GM19395 (cell line): ENCODE data around the gene CHD1L.
A peak's percentile ranks its signal among the peaks of the same experiment; 100 is the strongest.
"Not testable (repeated sequence)": the region's sequence is repeated elsewhere in the genome, so short reads cannot be mapped to it uniquely, and the experiment has no call there.

ENCODE experiments used
- ATAC-seq: cut with Tn5 transposase; IDR thresholded peaks from one replicate; pipeline ENCODE4 v1.9.1; 2021; ENCODE audit warnings: mild to moderate bottlenecking, moderate library complexity; ENCODE audit not compliant: unreplicated experiment

The CHD1L gene

DNA sequence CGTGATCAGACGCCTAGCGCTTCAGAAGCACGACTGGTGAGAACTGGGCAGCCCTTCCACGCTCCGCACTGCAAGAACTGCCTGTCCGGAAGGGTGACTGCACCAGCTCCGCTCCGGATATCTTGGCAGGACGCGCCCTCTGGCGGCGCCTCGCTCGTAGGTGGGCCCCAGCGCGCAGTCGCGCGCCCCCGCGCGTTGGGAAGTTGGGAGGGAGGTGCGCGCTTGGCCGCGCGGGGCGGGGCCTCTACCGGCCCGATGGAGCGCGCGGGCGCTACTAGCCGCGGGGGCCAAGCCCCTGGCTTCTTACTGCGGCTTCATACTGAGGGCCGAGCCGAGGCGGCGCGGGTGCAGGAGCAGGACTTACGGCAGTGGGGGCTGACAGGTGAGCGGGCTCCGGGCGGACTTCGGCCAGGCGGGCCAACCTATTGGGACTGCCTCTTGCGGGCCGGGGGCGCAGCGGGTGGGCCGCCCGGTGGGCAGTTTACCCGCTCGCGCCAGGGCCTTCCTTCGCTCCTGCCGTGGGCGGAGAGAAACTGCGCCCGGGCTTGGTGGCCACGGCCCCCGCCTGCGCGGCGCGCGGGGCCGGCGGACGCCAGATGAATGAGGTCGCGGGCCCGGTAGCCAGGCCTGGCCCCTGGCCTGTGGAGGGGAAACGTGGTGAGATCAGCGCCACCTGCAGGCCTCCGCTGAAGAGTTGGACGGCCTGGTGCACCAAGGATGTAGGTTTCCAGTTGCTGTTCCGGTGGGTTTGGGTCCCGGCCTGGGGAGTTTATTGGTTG is at the start of gene CHD1L:
Gene CHD1L, plus strand, starts transcription at position 236 of the 779 bp plus-strand sequence. Its CDS starts 20 bp downstream, at position 256.
- peak; percentile 87 for ATAC-seq

- not testable (repeated sequence) for ATAC-seq
Observed at GRCh38 chr1:147197324-147197723, 45.2 kb upstream of the CHD1L start.

DNA sequence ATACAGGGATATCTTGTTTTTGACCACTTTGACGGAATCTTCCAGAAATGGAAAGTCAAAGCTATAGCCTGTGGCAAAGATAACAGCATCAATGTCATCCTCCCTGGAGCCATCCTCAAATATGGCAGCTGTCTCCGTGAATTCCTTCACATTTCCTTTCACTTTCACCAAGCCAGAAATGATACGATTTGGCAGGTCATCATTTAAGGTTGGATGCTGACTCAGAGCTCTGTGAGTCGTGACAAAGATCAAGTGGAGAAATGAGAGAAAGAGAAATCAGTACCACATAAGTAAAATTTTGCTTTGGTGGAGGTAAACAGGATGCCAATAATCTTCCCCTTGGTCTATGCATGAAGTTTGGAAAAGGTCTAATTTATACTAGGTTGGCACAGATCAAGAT is 41.2 kb upstream of the CHD1L start:
- no peak for ATAC-seq

GRCh38 chr1:147201786-147202185 is 40.7 kb upstream of the CHD1L start:
- no peak for ATAC-seq

DNA sequence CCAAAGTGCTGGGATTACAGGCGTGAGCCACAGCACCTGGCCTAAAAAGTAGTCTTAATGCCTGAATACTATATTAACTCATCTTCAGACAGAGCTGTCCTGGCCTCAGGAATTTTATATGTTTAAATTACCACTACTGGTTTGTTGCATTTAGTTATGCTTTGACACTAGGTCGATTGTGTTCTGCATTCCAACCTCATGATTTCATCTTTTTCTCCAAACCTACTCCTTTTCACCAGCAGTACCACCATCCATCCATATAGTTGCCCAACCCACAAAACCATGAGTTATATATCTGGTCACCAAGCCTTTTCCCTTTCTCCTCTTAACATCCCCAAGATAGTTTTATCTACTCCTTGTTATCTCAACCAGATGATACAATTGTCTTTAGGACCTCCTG is 39.9 kb upstream of the CHD1L start:
- no peak for ATAC-seq

- no peak for ATAC-seq
Observed at GRCh38 chr1:147204080-147204479, 38.4 kb upstream of the CHD1L start.

- no peak for ATAC-seq
Observed at GRCh38 chr1:147207192-147207591, 35.3 kb upstream of the CHD1L start.

DNA sequence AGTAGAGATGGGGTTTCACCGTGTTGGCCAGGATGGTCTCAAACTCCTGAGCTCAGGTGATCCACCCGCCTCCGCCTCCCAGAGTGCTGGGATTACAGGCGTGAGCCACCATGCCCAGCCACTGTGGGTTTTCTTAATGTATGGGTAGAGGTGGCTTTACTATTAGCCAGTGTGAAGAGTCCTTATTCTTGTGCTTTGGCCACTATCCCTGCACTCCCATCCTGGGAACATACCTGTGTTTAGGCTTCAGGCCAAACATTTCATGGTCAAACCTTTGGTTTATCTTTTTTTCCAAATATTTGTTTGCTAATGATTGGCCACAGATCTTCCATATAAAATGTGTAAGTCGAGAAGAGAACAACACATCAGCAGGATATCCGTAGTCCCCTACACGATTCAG is 33.9 kb upstream of the CHD1L start:
- no peak for ATAC-seq

DNA sequence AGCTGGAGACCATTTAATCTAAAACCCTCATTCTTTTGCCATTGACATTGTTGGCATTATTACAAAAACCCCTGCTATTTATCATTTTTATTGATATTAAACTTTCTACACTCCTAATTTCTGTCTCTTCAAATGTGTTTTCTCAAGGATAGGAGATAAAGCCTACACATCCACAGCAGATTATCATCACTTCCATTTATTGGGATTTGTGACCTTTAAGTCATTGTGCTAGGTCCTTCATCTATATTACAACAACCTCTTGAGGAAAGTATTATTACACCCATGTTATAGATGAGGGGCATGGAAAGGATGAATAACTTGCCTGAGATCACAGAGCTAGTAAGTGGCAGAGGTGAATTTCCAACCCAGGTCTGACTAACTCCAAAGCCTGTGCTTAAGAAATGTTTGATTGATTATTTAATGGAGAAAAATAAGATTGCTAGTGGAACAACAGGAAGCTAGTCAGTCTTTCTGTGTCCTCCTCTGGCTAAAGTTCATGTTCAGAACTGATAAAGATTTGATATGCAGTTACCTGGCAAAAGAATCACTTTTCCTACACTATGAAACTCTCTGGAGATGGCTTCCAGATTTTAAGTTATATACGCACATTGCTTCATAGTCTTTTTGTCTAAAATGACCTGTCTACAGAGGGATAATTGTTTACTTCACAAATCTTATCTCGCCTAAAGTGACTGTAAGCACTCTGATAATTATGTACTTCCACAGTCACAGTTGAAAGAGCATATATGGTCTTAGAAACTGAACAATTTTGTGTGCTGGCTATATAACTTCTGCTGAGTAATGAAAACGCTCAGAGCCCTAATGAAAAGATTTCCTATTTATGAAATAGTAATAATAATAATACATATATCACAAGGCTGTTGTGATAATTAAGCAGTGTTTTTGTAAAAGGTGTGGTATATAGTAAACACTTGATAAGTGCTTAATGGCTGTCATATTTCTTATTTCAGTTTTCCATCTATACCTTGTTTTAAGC is 32.4 kb upstream of the CHD1L start:
- no peak for ATAC-seq

- no peak for ATAC-seq
Observed at GRCh38 chr1:147210987-147211386, 31.5 kb upstream of the CHD1L start.

DNA sequence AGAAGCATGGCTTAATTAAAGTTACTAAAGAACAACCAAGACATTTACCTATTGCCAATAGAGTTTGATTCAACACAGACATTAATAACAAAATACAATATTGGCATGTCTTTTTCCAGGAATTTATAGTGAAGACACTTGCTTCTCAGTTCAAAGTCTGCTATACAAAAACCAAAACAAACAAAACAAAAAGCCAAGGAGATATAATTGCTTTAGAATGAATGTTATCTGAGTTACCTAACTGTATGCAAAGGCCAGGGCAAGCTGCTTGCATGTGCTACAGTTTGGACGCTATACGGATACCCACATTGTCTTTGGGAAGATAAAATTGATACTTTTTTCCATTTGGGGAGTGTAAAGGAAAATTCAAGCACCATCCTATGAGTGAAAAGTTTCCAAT is 30.9 kb upstream of the CHD1L start:
- ATAC-seq: no peak

DNA sequence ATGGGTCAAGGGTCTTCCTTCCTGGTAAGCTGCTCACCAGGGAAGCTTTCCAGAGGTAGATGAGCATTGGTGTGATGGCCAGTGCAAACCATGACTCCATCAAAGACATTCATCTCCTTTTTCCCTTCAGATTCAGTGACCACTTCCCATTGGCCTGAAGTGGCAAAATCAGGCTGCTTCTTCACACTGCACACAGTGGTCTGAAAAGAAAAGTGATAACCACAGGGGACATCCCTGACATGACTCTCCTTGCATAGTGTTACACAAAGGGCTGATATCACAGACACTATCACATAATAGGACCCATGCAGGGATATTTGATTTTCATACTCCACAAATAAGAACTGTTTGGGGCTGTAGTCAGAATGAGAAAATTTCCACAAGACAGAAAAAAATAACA is 29.2 kb upstream of the CHD1L start:
- ATAC-seq: no peak

GRCh38 chr1:147214325-147214724 is 28.2 kb upstream of the CHD1L start:
- no peak for ATAC-seq

DNA sequence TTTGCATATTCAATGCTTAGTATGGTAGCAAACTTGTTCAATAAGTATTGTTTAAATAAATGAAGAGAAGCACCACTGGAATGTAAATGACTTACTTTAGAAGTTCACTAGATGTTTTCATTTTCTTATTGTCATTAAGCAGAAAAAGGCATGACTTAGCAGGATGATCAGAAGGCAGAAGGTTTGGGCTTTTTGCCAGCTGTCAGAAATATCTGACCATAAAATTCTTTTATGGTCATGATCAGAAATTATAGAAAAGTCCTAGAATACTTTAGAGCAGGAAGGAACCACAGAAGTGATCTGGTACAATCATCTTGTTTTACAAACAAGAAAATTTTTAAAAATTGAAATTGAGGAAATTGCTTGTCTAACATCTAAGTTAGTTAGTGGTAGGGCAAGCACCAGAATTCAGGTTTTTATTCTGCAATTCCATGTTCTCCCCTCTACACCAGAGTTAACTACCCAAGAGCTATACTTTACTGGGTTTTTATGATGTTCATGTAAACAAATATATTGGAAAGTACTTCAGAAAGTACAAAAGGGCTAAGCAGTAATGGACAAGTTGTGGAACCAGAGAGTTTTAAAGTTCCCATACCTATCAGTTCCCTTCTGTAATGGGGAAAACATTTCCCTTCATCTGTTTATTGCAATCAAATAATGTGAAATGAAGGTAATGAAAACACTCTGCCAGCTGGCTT is 27.5 kb upstream of the CHD1L start:
- no peak for ATAC-seq

GRCh38 chr1:147215540-147215916 is 27.0 kb upstream of the CHD1L start:
- ATAC-seq: no peak

DNA sequence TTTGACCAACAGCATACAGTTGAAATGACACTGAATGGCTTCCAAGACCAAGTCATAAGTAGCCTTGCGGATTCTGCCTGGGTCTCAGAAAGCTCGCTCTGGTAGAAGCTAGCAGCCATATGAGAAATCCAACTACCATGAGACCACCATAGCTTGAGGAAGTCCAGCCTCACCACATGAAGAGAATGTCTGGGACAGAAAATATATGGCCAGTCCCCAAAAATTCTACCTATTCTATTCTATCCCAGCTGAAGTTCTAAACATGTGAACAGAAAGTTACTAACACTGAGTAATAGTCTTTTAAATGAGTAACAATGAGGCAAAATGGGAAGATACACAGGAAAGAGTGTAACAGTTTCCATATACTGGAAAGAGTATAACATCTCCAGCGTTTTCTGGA is 26.4 kb upstream of the CHD1L start:
- no peak for ATAC-seq

DNA sequence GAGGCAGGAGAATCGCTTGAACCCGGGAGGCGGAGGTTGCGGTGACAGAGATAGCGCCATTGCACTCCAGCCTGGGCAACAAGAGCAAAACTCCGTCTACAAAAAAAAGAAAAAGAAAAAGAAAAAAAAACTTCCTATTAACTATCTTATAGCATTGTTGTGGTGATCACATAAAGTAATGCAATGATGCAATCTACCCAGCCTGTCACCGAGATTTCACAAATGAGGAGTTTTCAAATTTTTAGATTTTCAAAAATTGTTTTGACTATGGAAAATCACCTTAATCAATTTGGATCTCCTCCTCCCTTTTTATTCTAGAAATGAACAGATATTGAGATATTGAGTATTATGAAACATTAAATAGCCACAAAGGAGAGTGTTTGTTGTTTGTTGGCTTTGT is 25.3 kb upstream of the CHD1L start:
- ATAC-seq: no peak

DNA sequence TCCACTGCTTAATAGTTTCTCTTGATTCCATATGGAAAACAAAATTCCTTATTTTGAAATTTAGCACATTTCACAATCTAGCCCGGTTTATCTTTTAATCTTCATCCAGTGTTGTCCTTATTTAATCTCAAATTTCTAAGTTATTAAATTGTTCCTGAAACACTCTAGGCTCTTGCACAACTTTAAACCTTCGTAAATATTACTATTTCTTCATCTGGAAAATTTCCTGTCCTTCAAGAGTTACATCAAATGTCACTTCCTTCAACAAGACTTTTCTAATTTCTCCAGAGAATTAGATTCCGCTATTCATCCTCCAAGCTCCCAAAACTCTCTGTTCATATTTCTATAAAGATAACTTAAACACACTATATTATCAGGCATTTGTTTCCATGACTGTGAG is 23.9 kb upstream of the CHD1L start:
- no peak for ATAC-seq

- ATAC-seq: no peak
Observed at GRCh38 chr1:147223740-147224615, 18.5 kb upstream of the CHD1L start.

DNA sequence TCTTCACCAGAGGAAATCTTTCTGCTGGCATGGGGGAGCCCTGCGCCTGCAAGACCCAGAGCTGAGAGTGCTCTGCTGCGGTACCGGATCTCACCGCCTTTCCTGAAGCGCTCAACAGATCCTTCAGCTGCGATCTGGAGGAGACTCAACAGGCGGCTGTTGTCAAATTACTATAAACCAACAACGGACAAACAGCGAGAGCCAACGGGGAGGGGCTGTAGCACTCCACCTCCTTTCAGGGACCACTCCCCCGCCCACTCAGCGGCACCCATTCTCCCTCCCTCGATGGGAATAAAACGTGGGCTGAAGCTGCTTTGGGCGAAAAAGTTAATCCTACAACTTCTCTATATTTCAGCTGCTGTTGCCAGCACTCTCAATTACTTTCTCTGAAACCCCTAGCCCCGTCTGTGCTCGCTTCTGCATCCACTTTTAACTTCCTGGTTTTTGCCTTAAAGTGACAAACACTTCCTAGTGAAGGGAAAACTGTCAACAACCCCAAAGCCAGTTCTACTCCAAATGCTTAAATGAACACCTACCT is 17.2 kb upstream of the CHD1L start, which contains the start of gene FMO5:
Gene FMO5, minus strand, starts transcription at position 147 of the 538 bp plus-strand sequence. CDS start 310 bp downstream, outside the sequence.
- peak; percentile 78 for ATAC-seq
